Urothelium cell line (cell line): ENCODE results near the gene RFC1.
"Not testable (repeated sequence)": the region's sequence is repeated elsewhere in the genome, so short reads cannot be mapped to it uniquely, and the experiment has no call there.

Experiments
- DNase-seq: peaks from one replicate; pipeline ENCODE4 v3.0.0; 2011; ENCODE audit warnings: low spot score, mixed read lengths
- FAIRE-seq: peaks from 2 replicates; lab custom pipeline; 2011; peaks lifted over from hg19 to GRCh38; lab: Jason Lieb, UNC

RFC1 gene, protein sequence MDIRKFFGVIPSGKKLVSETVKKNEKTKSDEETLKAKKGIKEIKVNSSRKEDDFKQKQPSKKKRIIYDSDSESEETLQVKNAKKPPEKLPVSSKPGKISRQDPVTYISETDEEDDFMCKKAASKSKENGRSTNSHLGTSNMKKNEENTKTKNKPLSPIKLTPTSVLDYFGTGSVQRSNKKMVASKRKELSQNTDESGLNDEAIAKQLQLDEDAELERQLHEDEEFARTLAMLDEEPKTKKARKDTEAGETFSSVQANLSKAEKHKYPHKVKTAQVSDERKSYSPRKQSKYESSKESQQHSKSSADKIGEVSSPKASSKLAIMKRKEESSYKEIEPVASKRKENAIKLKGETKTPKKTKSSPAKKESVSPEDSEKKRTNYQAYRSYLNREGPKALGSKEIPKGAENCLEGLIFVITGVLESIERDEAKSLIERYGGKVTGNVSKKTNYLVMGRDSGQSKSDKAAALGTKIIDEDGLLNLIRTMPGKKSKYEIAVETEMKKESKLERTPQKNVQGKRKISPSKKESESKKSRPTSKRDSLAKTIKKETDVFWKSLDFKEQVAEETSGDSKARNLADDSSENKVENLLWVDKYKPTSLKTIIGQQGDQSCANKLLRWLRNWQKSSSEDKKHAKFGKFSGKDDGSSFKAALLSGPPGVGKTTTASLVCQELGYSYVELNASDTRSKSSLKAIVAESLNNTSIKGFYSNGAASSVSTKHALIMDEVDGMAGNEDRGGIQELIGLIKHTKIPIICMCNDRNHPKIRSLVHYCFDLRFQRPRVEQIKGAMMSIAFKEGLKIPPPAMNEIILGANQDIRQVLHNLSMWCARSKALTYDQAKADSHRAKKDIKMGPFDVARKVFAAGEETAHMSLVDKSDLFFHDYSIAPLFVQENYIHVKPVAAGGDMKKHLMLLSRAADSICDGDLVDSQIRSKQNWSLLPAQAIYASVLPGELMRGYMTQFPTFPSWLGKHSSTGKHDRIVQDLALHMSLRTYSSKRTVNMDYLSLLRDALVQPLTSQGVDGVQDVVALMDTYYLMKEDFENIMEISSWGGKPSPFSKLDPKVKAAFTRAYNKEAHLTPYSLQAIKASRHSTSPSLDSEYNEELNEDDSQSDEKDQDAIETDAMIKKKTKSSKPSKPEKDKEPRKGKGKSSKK

GRCh38 chr4:39365830-39366771 lies at the start of gene RFC1:
TSS of gene RFC1 (minus strand) at chr4:39366362. CDS start at chr4:39366241, 121 bp downstream.
- peak; percentile 74 for FAIRE-seq
- peak; percentile 96 for DNase-seq

GRCh38 chr4:39415678-39416283 lies 49.6 kb upstream of the RFC1 start:
- FAIRE-seq (no peak), DNase-seq (no peak)

- not testable (repeated sequence) for FAIRE-seq, DNase-seq
Measured at GRCh38 chr4:39411561-39411960, 45.4 kb upstream of the RFC1 start.

DNA sequence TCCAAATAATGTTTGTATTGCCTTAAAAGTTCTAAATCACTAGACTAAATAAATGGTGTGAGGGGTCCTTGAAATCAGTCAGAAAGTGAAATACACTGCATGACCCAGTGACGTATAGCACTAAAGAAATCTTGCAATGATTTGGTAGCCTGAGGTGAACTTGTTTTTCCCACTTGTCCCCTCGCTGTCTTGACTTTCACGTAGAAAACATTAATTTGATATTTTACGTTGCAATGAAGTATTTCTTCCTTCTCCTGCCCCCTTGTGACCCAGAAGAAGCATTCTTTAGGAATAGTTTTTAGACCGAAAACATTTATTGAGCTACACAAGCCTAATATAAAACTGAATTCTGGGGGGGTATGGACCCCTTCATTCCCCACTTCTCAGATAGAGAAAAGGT lies 44.3 kb upstream of the RFC1 start:
- no peak for FAIRE-seq
- no peak for DNase-seq

DNA sequence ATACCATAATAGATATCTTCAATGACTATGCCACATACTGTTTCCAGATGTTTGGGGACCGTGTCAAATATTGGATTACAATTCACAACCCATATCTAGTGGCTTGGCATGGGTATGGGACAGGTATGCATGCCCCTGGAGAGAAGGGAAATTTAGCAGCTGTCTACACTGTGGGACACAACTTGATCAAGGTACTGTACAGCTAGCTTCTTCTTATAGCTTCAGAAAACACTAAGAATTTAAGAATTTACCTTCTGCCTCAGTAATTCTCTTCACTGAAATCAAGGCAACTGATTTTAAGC lies 41.4 kb upstream of the RFC1 start:
- FAIRE-seq (no peak), DNase-seq (no peak)

GRCh38 chr4:39406763-39407583 lies 40.8 kb upstream of the RFC1 start, which contains the start of gene KLB:
TSS of gene KLB (plus strand) at chr4:39406930. CDS start at chr4:39406950, 20 bp downstream.
- DNase-seq (no peak), FAIRE-seq (no peak)

GRCh38 chr4:39401640-39402039 lies 35.5 kb upstream of the RFC1 start:
- FAIRE-seq, DNase-seq: not testable (repeated sequence)

DNA sequence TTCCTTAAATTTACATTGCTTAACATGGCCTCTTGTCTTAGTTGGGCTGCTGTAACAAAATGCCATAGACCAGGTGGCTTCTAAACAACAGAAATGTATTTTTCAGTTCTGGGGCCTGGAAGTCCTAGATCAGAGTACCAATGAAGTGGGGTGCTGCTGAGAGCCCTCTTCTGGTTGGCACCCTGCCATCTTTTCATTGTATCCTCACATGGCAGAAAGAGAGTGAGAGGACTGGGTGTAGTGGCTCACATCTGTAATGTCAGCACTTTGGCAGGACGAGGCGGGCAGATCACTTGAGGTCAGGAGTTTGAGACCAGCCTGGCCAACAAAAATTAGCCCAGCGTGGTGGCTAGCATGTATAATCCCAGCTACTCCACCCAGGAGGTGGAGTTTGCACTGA lies 28.5 kb upstream of the RFC1 start:
- FAIRE-seq (no peak), DNase-seq (no peak)

DNA sequence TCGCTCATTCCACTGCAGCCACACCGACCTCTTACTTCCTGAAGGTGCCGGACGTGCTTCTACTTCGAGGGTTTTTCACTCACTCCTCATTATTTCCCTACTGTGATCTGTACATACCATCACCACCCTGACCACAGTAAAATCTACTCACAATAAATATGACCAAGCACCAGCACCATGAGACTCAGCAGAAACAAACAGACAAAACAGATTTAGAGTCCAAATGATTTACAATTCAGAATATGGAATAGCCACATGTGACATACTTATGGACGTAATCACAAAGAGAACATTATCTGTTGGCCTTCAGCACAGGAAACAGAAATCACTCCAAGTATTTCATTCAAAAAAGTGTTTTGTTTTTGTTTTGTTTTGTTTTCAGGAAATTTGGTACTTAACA lies 24.4 kb upstream of the RFC1 start:
- DNase-seq (no peak), FAIRE-seq (no peak)

- FAIRE-seq (no peak), DNase-seq (no peak)
Measured at GRCh38 chr4:39384563-39384962, 18.4 kb upstream of the RFC1 start.

DNA sequence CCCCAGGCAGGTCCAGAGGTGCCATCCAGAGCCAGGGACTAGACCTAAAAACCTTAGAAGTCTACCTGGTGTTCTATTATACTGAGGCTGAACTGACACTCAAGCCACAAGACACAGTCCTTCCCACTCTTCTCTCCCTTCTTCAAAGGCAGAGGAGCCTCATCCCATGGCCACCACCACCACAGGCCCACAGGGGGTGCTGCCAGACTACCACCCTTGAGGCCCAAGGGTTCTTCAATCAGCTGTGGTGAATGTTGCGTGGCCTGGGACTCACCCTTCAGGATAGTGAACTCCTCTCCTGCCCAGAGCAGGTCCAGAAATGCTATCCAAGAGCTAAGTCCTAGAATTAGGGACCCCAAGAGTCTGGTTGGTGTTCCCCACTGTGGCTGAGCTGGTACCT lies 17.5 kb upstream of the RFC1 start:
- FAIRE-seq (no peak), DNase-seq (no peak)

DNA sequence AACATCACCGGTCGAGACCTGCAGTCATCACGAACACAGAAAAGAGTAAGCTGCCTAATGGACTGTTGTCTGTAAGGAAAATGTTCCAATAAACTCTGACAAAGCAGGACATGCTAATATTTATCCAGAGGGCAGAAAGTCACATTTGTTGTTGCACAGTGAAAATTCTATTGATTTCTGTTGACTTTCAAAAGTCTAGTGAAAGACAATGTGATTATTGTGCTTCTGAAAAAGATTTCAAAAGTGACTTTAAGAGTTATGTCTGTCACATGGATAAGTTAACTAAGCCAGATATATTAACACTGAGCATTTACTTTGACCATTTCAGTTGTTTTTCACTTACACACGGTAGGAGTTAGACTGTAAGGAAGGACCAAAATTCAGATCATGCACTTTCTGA lies 9.3 kb upstream of the RFC1 start:
- FAIRE-seq (no peak), DNase-seq (no peak)

GRCh38 chr4:39371209-39371608 lies 5.0 kb upstream of the RFC1 start:
- FAIRE-seq, DNase-seq: not testable (repeated sequence)

DNA sequence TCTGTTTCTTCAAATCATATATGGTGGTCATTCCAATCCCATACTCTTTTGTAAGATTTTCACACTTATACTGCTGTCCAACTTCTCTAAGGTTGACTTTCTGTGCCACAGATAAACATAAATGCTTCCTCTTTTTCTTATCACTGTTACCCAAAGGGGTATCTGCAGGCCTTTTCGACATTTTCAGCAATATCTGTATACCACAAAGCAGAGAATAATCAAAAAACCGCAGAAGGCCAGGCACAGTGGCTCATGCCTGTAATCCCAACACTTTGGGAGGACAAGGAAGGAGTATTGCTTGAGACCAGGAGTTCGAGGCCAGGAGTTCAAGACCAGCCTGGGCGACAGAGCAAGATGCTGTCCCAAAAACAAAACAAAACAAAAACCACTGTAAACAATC lies 3.1 kb upstream of the RFC1 start:
- DNase-seq (no peak), FAIRE-seq (no peak)

- DNase-seq: no peak
- no peak for FAIRE-seq
Measured at GRCh38 chr4:39367166-39367565, 1.0 kb upstream of the RFC1 start.

DNA sequence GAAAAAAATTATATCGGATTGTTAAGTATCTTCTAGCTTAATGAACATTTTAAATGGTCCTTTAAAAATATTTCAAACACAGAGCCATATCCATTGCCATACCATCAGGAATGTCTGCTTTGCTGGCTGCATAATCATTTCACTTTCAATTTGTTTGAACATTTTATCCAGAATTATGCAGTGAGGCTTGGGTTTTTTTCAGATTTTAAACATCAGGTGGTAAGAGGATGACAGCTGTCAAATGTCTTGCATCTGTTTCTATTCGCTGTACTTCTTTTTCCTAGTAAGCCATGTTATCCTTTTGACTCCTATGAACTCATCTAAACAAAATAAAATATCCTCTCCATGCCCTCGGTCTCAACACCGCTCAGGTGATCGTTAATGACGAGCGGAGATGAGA lies 802 bp downstream of the RFC1 start:
- FAIRE-seq (no peak), DNase-seq (no peak)

GRCh38 chr4:39363773-39364393 lies 2.3 kb downstream of the RFC1 start:
- DNase-seq: no peak
- no peak for FAIRE-seq

- no peak for DNase-seq
- no peak for FAIRE-seq
Measured at GRCh38 chr4:39362827-39363226, 3.3 kb downstream of the RFC1 start.

GRCh38 chr4:39360611-39361010 lies 5.6 kb downstream of the RFC1 start:
- DNase-seq, FAIRE-seq: not testable (repeated sequence)
